H1 (cell line): ENCODE data around the gene CACNA1D. TPM values are rescaled to one million over a fixed set of nuclear protein-coding genes. Genes with fewer than 3 reads are reported as not detected.

Source experiments
- CTCF ChIA-PET: fragments of 300-600 bp; sonication (Branson Sonifier 250); formaldehyde crosslinking; loops from one replicate; lab custom pipeline; 2021; ENCODE audit not compliant: partially characterized antibody; lab: Charles Lee
- POLR2A ChIA-PET: fragments of 300-600 bp; sonication (Branson Sonifier 250); formaldehyde crosslinking; loops from one replicate; lab custom pipeline; 2021; ENCODE audit warnings: inconsistent platforms; ENCODE audit not compliant: partially characterized antibody; lab: Charles Lee
- DNase-seq, 2 experiments: peaks; one replicate each; pipeline versions ENCODE4 v3.0.0 to v3.0.0-alpha.2; 2010 to 2022; ENCODE audit warnings: low spot score in 2 of 2, low read depth in 1 of 2, mixed read lengths in 1 of 2
- FAIRE-seq: peaks from 2 replicates; lab custom pipeline; 2011; peaks lifted over from hg19 to GRCh38; lab: Jason Lieb, UNC
- H2AFZ ChIP-seq: 2 replicates; pipeline ENCODE4 v1.8.1; 2012; ENCODE audit warnings: low read length, inconsistent platforms
- H2AK5ac ChIP-seq: 2 replicates; pipeline ENCODE4 v1.6.1; 2013; ENCODE audit warnings: low read depth, low read length
- H2BK120ac ChIP-seq: replicated peaks from 2 replicates; pipeline ENCODE3; 2013; ENCODE audit warnings: low read depth, low read length, inconsistent platforms
- H2BK12ac ChIP-seq: 2 replicates; pipeline ENCODE4 v1.6.1; 2013; ENCODE audit warnings: low read depth, low read length
- H2BK15ac ChIP-seq: 2 replicates; pipeline ENCODE4 v1.6.1; 2013; ENCODE audit warnings: low read length
- H2BK20ac ChIP-seq: 2 replicates; pipeline ENCODE4 v1.6.1; 2013; ENCODE audit warnings: low read length
- H2BK5ac ChIP-seq: 2 replicates; pipeline ENCODE4 v1.6.1; 2013; ENCODE audit warnings: low read depth, low read length
- H3K14ac ChIP-seq: 2 replicates; pipeline ENCODE4 v1.6.1; 2013; ENCODE audit warnings: inconsistent platforms; ENCODE audit not compliant: insufficient read length
- H3K18ac ChIP-seq: 2 replicates; pipeline ENCODE4 v1.6.1; 2013; ENCODE audit warnings: low read length; ENCODE audit errors: extremely low read depth
- H3K23ac ChIP-seq: 2 replicates; pipeline ENCODE4 v1.6.1; 2013; ENCODE audit warnings: inconsistent platforms; ENCODE audit not compliant: insufficient read length
- H3K23me2 ChIP-seq: 2 replicates; pipeline ENCODE4 v1.6.1; 2013; ENCODE audit warnings: low read depth, low read length
- H3K27ac ChIP-seq: 2 replicates; pipeline ENCODE4 v1.6.1; 2011; ENCODE audit warnings: low read depth, low read length, inconsistent platforms
- H3K27me3 ChIP-seq, 4 experiments: replicated peaks in 1 of 4; 1 replicate in 1 of 4; 2 replicates in 3 of 4; pipeline versions ENCODE4 v1.6.1 to v1.8.1; 2011 to 2013; ENCODE audit warnings: low read length in 3 of 4, mild to moderate bottlenecking in 3 of 4, inconsistent platforms in 2 of 4, mixed read lengths in 2 of 4, moderate library complexity in 1 of 4; ENCODE audit not compliant: control insufficient read depth in 3 of 4, insufficient read depth in 3 of 4; ENCODE audit errors: extremely low read depth in 1 of 4
- H3K36me3 ChIP-seq, 4 experiments: 2 replicates each; pipeline versions ENCODE4 v1.6.1 to v1.8.1; 2011 to 2013; ENCODE audit warnings: mild to moderate bottlenecking in 4 of 4, low read length in 3 of 4, moderate library complexity in 2 of 4, control low read depth in 1 of 4, inconsistent platforms in 1 of 4; ENCODE audit not compliant: insufficient read depth in 4 of 4, control insufficient read depth in 2 of 4
- H3K4ac ChIP-seq: replicated peaks from 2 replicates; pipeline ENCODE3; 2013; ENCODE audit warnings: low read length, low read depth, mixed read lengths, inconsistent platforms; ENCODE audit not compliant: insufficient read length
- H3K4me1 ChIP-seq, 4 experiments: replicated peaks in 1 of 4; 1 replicate in 1 of 4; 2 replicates in 3 of 4; pipeline versions ENCODE4 v1.6.1 to v1.8.1; 2011 to 2013; ENCODE audit warnings: low read length in 3 of 4, inconsistent platforms in 2 of 4, mixed read lengths in 1 of 4; ENCODE audit not compliant: insufficient read depth in 4 of 4, control insufficient read depth in 3 of 4
- H3K4me2 ChIP-seq, 2 experiments: 2 replicates each; pipeline versions ENCODE4 v1.6.1 to v1.8.1; 2011 to 2013; ENCODE audit warnings: low read depth in 2 of 2, low read length in 2 of 2, control low read depth in 1 of 2, inconsistent platforms in 1 of 2, mild to moderate bottlenecking in 1 of 2; ENCODE audit not compliant: insufficient read depth in 1 of 2
- H3K4me3 ChIP-seq, 4 experiments: fragments of 200-600, 300-600 bp in 1 of 4; sonication (generic), shearing (Covaris generic), sonication (Bioruptor Twin) in 1 of 4; 2 replicates each; pipeline versions ENCODE4 v1.5.1 to v1.8.1; 2011 to 2016; ENCODE audit warnings: low read length in 4 of 4, low read depth in 3 of 4, control low read depth in 2 of 4, inconsistent platforms in 2 of 4, mild to moderate bottlenecking in 2 of 4, mixed read lengths in 1 of 4, moderate library complexity in 1 of 4; ENCODE audit not compliant: insufficient read depth in 2 of 4; ENCODE audit errors: extremely low read depth in 1 of 4
- H3K56ac ChIP-seq: replicated peaks from 2 replicates; pipeline ENCODE3; 2013; ENCODE audit warnings: low read depth, mild to moderate bottlenecking, mixed read lengths, low read length, inconsistent platforms; ENCODE audit not compliant: insufficient read length
- H3K79me1 ChIP-seq: 2 replicates; pipeline ENCODE4 v1.6.1; 2013; ENCODE audit warnings: low read depth, low read length, control low read depth
- H3K79me2 ChIP-seq, 2 experiments: 2 replicates each; pipeline versions ENCODE4 v1.6.1 to v1.8.1; 2012 to 2013; ENCODE audit warnings: low read length in 2 of 2, mild to moderate bottlenecking in 2 of 2, inconsistent platforms in 1 of 2; ENCODE audit not compliant: insufficient read depth in 2 of 2, control insufficient read depth in 1 of 2
- H3K9ac ChIP-seq, 4 experiments: replicated peaks in 1 of 4; 1 replicate in 1 of 4; 2 replicates in 3 of 4; pipeline versions ENCODE4 v1.6.1 to v1.8.1; 2011 to 2013; ENCODE audit warnings: low read depth in 3 of 4, low read length in 3 of 4, control low read depth in 2 of 4, mild to moderate bottlenecking in 2 of 4, moderate library complexity in 2 of 4, inconsistent platforms in 1 of 4; ENCODE audit errors: extremely low read depth in 1 of 4
- H3K9me3 ChIP-seq, 2 experiments: 2 replicates each; pipeline versions ENCODE4 v1.6.1 to v1.8.1; 2012 to 2013; ENCODE audit warnings: mild to moderate bottlenecking in 2 of 2, moderate library complexity in 2 of 2, control low read depth in 1 of 2, inconsistent platforms in 1 of 2, low read depth in 1 of 2, low read length in 1 of 2, mixed read lengths in 1 of 2; ENCODE audit not compliant: insufficient read depth in 2 of 2
- H4K20me1 ChIP-seq, 2 experiments: replicated peaks in 1 of 2; 2 replicates each; pipeline versions ENCODE3 to v1.8.1; 2011 to 2013; ENCODE audit warnings: inconsistent platforms in 2 of 2, low read length in 2 of 2, mild to moderate bottlenecking in 1 of 2; ENCODE audit not compliant: insufficient read depth in 2 of 2, control insufficient read depth in 1 of 2
- H4K5ac ChIP-seq: 2 replicates; pipeline ENCODE4 v1.6.1; 2013; ENCODE audit warnings: low read length, low read depth, mixed read lengths, inconsistent platforms; ENCODE audit not compliant: insufficient read length
- H4K8ac ChIP-seq: 2 replicates; pipeline ENCODE4 v1.8.0; 2013; ENCODE audit warnings: mild to moderate bottlenecking, moderate library complexity, low read length, inconsistent platforms; ENCODE audit not compliant: insufficient read depth; ENCODE audit errors: extremely low read depth
- H4K91ac ChIP-seq: replicated peaks from 2 replicates; pipeline ENCODE3; 2013; ENCODE audit warnings: low read length, mixed read lengths, inconsistent platforms; ENCODE audit not compliant: insufficient read length
- ATF2 ChIP-seq: IDR thresholded peaks from 2 replicates; pipeline ENCODE4 v1.6.1; 2012; ENCODE audit warnings: low read length, inconsistent platforms
- ATF3 ChIP-seq: IDR thresholded peaks from 2 replicates; pipeline ENCODE4 v1.6.1; 2011; ENCODE audit warnings: low read depth, mild to moderate bottlenecking, low read length; ENCODE audit not compliant: insufficient read depth
- CEBPB ChIP-seq: IDR thresholded peaks from 2 replicates; pipeline ENCODE4 v1.6.1; 2012; ENCODE audit warnings: low read depth, low read length
- CHD2 ChIP-seq: IDR thresholded peaks from 2 replicates; pipeline ENCODE4 v1.6.1; 2012; ENCODE audit warnings: low read length, improper control_type of control experiment
- CREB1 ChIP-seq: IDR thresholded peaks from 2 replicates; pipeline ENCODE4 v1.6.1; 2012; ENCODE audit warnings: inconsistent platforms
- EP300 ChIP-seq, 2 experiments: IDR thresholded peaks; 1 replicate in 1 of 2; 2 replicates in 1 of 2; pipeline ENCODE4 v1.6.1; 2011 to 2012; ENCODE audit warnings: low read depth in 2 of 2, low read length in 2 of 2, mild to moderate bottlenecking in 2 of 2, borderline replicate concordance in 1 of 2, inconsistent platforms in 1 of 2, moderate library complexity in 1 of 2
- HDAC6 ChIP-seq: IDR thresholded peaks from one replicate; pipeline ENCODE4 v1.7.1; 2012; ENCODE audit warnings: low read depth, mild to moderate bottlenecking, inconsistent platforms, low read length, moderate library complexity
- PHF8 ChIP-seq: fragments of 200-600 bp; sonication (generic); conservative IDR thresholded peaks from 2 replicates; pipeline ENCODE4 v1.7.1; 2012; ENCODE audit warnings: low read depth, mild to moderate bottlenecking, inconsistent platforms, low read length, moderate library complexity
- POLR2AphosphoS5 ChIP-seq: IDR thresholded peaks from 2 replicates; pipeline ENCODE4 v1.6.1; 2011; ENCODE audit warnings: low read depth, low read length
- SIN3A ChIP-seq, 2 experiments: IDR thresholded peaks in 1 of 2; conservative IDR thresholded peaks in 1 of 2; 2 replicates each; pipeline ENCODE4 v1.6.1; 2011 to 2012; ENCODE audit warnings: low read length in 2 of 2, improper control_type of control experiment in 1 of 2, low read depth in 1 of 2, mild to moderate bottlenecking in 1 of 2
- SP2 ChIP-seq: IDR thresholded peaks from 2 replicates; pipeline ENCODE4 v1.6.1; 2012; ENCODE audit warnings: mild to moderate bottlenecking, low read length, inconsistent platforms
- SRF ChIP-seq: IDR thresholded peaks from 2 replicates; pipeline ENCODE4 v1.6.1; 2011; ENCODE audit warnings: mild to moderate bottlenecking, low read depth, low read length, moderate library complexity
- TBP ChIP-seq: IDR thresholded peaks from 2 replicates; pipeline ENCODE4 v1.6.1; 2011; ENCODE audit warnings: low read depth, low read length, improper control_type of control experiment
- WGBS, 2 experiments: shearing (Covaris generic) in 1 of 2; methylation state at CpG; one replicate each; pipeline versions ENCODE4 v1.1.6 to v1.1.7; 2013 to 2015; ENCODE audit warnings: low lambda C conversion rate in 2 of 2, mixed read lengths in 2 of 2, inconsistent platforms in 1 of 2, low coverage in 1 of 2, missing lambda C conversion rate in 1 of 2; ENCODE audit not compliant: insufficient replicate concordance in 2 of 2, insufficient coverage in 1 of 2, insufficient read length in 1 of 2; ENCODE audit errors: extremely low coverage in 1 of 2, missing lambda C conversion rate in 1 of 2; 5-methylcytosine and 5-hydroxymethylcytosine counted together
- polyA plus RNA-seq, 7 experiments: library from polyadenylated mRNA; depleted of rRNA in 3 of 7; stranded (reverse) in 5 of 7; unstranded in 2 of 7; fragments of >200 nt in 5 of 7; fragments of 200-250 nt in 2 of 7; gene quantifications; 1 replicate in 5 of 7; 2 replicates in 1 of 7; 4 replicates in 1 of 7; pipeline versions ENCODE4 v1.2.1 to v1.2.3, GENCODE V29; 2011 to 2013; ENCODE audit warnings: missing spikeins in 2 of 7, mixed read lengths in 2 of 7
- total RNA-seq: library from RNA; stranded (reverse); fragmentation: NEBNext Ultra II Directional; extraction: Animal tissue kit (Norgen Biotek cat#: 25700); gene quantifications from 2 replicates; pipeline ENCODE4 v1.2.1, GENCODE V29; 2021

Gene CACNA1D
- total and polyA plus RNA-seq, 2 of the 8 experiments (the other 6 are each of a cell fraction or from before 2014, with no cell fraction given), result 2.0 to 2.9 TPM

- no peak overlapping the region for H3K4ac ChIP-seq
- no peak for TF ChIP-seq TBP
- TF ChIP-seq PHF8, result no peak
- TF ChIP-seq SP2, result no peak
- no peak for TF ChIP-seq ATF3
- TF ChIP-seq EP300 (IDR thresholded peaks at IDR 0.05; ENCODE audit: borderline replicate concordance in 1 of 2, low read depth in 2 of 2, low read length in 2 of 2), result no peak
- no peak for TF ChIP-seq POLR2AphosphoS5
- TF ChIP-seq CHD2, result no peak
- no peak for TF ChIP-seq ATF2
- no peak for TF ChIP-seq CREB1
- TF ChIP-seq SRF, result no peak
- TF ChIP-seq SIN3A (conservative IDR thresholded peaks at IDR 0.05 in 1 of 2, IDR thresholded peaks at IDR 0.05 in 1 of 2; ENCODE audit: low read depth in 1 of 2, low read length in 2 of 2), result no peak
- TF ChIP-seq CEBPB, result no peak
- no peak for TF ChIP-seq HDAC6
Observed at GRCh38 chr3:53595660-53596059, 101.2 kb downstream of the CACNA1D start.

More at GRCh38 chr3:53595660-53596059, 101.2 kb downstream of the CACNA1D start:
- Histone ChIP-seq H2AK5ac (no peak overlapping the region), H3K79me1 (no peaks in the 10 kb centered on the region), H3K18ac (no peak overlapping the region), H3K79me2 (no peaks in the 10 kb centered on the region), H4K20me1 (no peaks in the 10 kb centered on the region), H3K23ac (no peak overlapping the region), H2BK20ac (no peak overlapping the region), H4K91ac (no peak overlapping the region), H2BK15ac (no peak overlapping the region), H3K9me3 (0 out of 4 replicates have a peak, but pooled peaks cover 0 to 4% of the 10 kb centered on the region in 2 experiments), H3K23me2 (no peaks in the 10 kb centered on the region), H2AFZ (no peak overlapping the region), H4K5ac (no peak overlapping the region), H2BK12ac (no peak overlapping the region), H3K9ac (no peak overlapping the region), H2BK120ac (no peak overlapping the region), H3K27me3 (no peaks in the 10 kb centered on the region), H3K56ac (no peak overlapping the region), H3K4me1 (no peaks in the 10 kb centered on the region), H3K36me3 (no peaks in the 10 kb centered on the region), H3K4me3 (no peak overlapping the region), H4K8ac (no peak overlapping the region), H3K4me2 (no peak overlapping the region), H2BK5ac (no peak overlapping the region), H3K27ac (no peak overlapping the region), H3K14ac (no peak overlapping the region)
- 89% methylated on average over 3 of the region's 3 CpGs; no CpG with 5 or more reads in 1 of the 2 experiments for WGBS, 2 experiments
- DNase-seq (no peak), FAIRE-seq (no peak)
- ChIA-PET POLR2A (no interaction called here), CTCF (interaction anchor here (1.4 kb wide), 1 partner anchor 73 kb away, joined by 4 read pairs; no protein-coding TSS in a partner anchor)
